HepG2 (cell line): Measurements from ENCODE around the gene PTPRH. TPM values are rescaled to one million over a fixed set of nuclear protein-coding genes. Genes with fewer than 3 reads are reported as not detected.

Experiments
- AKAP8 ChIP-seq: sonication (generic); formaldehyde crosslinking; IDR thresholded peaks from 2 replicates; pipeline ENCODE4 v1.5.1; 2020; ENCODE audit warnings: mild to moderate bottlenecking, missing genetic modification reagents
- ATM ChIP-seq: fragments of 450-650 bp; IDR thresholded peaks from 2 replicates; pipeline ENCODE4 v1.7.1; 2017; ENCODE audit warnings: mild to moderate bottlenecking, borderline replicate concordance
- CAMTA2 ChIP-seq: sonication (generic); formaldehyde crosslinking; IDR thresholded peaks from 2 replicates; pipeline ENCODE4 v1.4.0; 2020; ENCODE audit warnings: mild to moderate bottlenecking, missing genetic modification reagents, borderline replicate concordance
- CEBPB ChIP-seq: IDR thresholded peaks from 2 replicates; pipeline ENCODE4 v1.6.1; 2011; ENCODE audit warnings: low read depth, low read length, improper control_type of control experiment, borderline replicate concordance
- HCFC1 ChIP-seq: fragments of 150-350 bp; IDR thresholded peaks from 2 replicates; pipeline ENCODE4 v1.6.1; 2014; ENCODE audit warnings: low read depth, low read length
- KDM1A ChIP-seq: IDR thresholded peaks from 2 replicates; pipeline ENCODE4 v1.6.1; 2016; ENCODE audit warnings: missing compliant biosample characterization
- MBD4 ChIP-seq: IDR thresholded peaks from 2 replicates; pipeline ENCODE4 v1.6.1; 2012; ENCODE audit warnings: low read length, inconsistent platforms, borderline replicate concordance
- MTF1 ChIP-seq: sonication (generic); formaldehyde crosslinking; IDR thresholded peaks from 2 replicates; pipeline ENCODE4 v1.5.0; 2020; ENCODE audit warnings: missing genetic modification reagents
- MXI1 ChIP-seq: IDR thresholded peaks from 3 replicates; pipeline ENCODE4 v1.6.1; 2012; ENCODE audit warnings: low read depth, low read length, inconsistent platforms, borderline replicate concordance
- NCOA1 ChIP-seq: sonication (generic); formaldehyde crosslinking; IDR thresholded peaks from 2 replicates; pipeline ENCODE4 v1.9.0; 2021; ENCODE audit warnings: missing genetic modification reagents
- PRDM15 ChIP-seq: sonication (generic); formaldehyde crosslinking; IDR thresholded peaks from 2 replicates; pipeline ENCODE4 v1.4.0; 2020; ENCODE audit warnings: missing genetic modification reagents
- RFX3 ChIP-seq: IDR thresholded peaks from 2 replicates; pipeline ENCODE4 v1.6.1; 2016; ENCODE audit warnings: missing biosample characterization, missing genetic modification reagents
- SAFB2 ChIP-seq: sonication (generic); formaldehyde crosslinking; IDR thresholded peaks from 2 replicates; pipeline ENCODE4 v1.5.1; 2020; ENCODE audit warnings: missing genetic modification reagents, low read depth, mild to moderate bottlenecking, borderline replicate concordance
- SIN3A ChIP-seq: IDR thresholded peaks from 2 replicates; pipeline ENCODE4 v1.6.1; 2011; ENCODE audit warnings: low read depth, mild to moderate bottlenecking, control low read depth, low read length, borderline replicate concordance
- TMF1 ChIP-seq: sonication (generic); formaldehyde crosslinking; IDR thresholded peaks from 2 replicates; pipeline ENCODE4 v1.8.1; 2022; ENCODE audit warnings: low read depth, missing genetic modification reagents
- ZNF768 ChIP-seq: sonication (generic); formaldehyde crosslinking; IDR thresholded peaks from 2 replicates; pipeline ENCODE4 v1.4.0; 2020; ENCODE audit warnings: missing genetic modification reagents
- ZNF792 ChIP-seq: IDR thresholded peaks from 2 replicates; pipeline ENCODE4 v1.6.1; 2016
- ZNF83 ChIP-seq: sonication (generic); formaldehyde crosslinking; IDR thresholded peaks from 2 replicates; pipeline ENCODE4 v1.4.0; 2020; ENCODE audit warnings: missing genetic modification reagents, mild to moderate bottlenecking, borderline replicate concordance
- polyA plus RNA-seq, 8 experiments: library from polyadenylated mRNA; depleted of rRNA in 3 of 8; stranded (reverse) in 7 of 8; unstranded in 1 of 8; fragments of >200 nt; fragmentation: Illumina TruSeq in 4 of 8; extraction: Trizol in 4 of 8; gene quantifications; 2 replicates each; pipeline versions ENCODE4 v1.2.1 to v1.2.3, GENCODE V29; 2011 to 2016; ENCODE audit warnings: low read depth in 4 of 8, missing spikeins in 1 of 8, mixed read lengths in 1 of 8; ENCODE audit not compliant: insufficient read depth in 1 of 8
- total RNA-seq, 5 experiments: library from RNA; depleted of rRNA; stranded (reverse); fragments of >200 nt; fragmentation: Illumina TruSeq; extraction: Trizol; gene quantifications; 2 replicates each; pipeline ENCODE4 v1.2.3, GENCODE V29; 2016; ENCODE audit warnings: low read depth in 1 of 5
- TF ChIP-seq, protein P1 (sequence below): sonication (generic); formaldehyde crosslinking; IDR thresholded peaks from 2 replicates; pipeline ENCODE4 v1.8.0; 2022; ENCODE audit warnings: missing genetic modification reagents, low read depth, mild to moderate bottlenecking, borderline replicate concordance
- TF ChIP-seq, protein P2 (sequence below): sonication (generic); formaldehyde crosslinking; IDR thresholded peaks from 2 replicates; pipeline ENCODE4 v1.8.0; 2022; ENCODE audit warnings: mild to moderate bottlenecking, missing genetic modification reagents, moderate library complexity
- TF ChIP-seq, protein P3 (sequence below), 2 experiments: IDR thresholded peaks; 2 replicates each; pipeline ENCODE4 v1.6.1; 2011 to 2012; ENCODE audit warnings: low read length in 2 of 2, borderline replicate concordance in 1 of 2, low read depth in 1 of 2, mild to moderate bottlenecking in 1 of 2, moderate library complexity in 1 of 2

Gene PTPRH
- total and polyA plus RNA-seq, 2 of the 13 experiments (the other 11 are each of a cell fraction or from before 2014, with no cell fraction given): 14.7 to 125 TPM

GRCh38 chr19:55179606-55180484 lies 29.5 kb downstream of the PTPRH start, which contains the start of gene SYT5 (continued):
- no peak for TF ChIP-seq MTF1 (CRISPR knock-in tag)
- TF ChIP-seq ZNF768: no peak
- no peak for TF ChIP-seq ZNF83 (CRISPR knock-in tag)
- peak; percentile 14; the same call in 1 of the 2 replicates for TF ChIP-seq ZNF792 (CRISPR knock-in tag)
- TF ChIP-seq SIN3A: peak; percentile 80; the same call in 1 of the 2 replicates
- TF ChIP-seq AKAP8 (CRISPR knock-in tag): no peak
- 0 out of 2 replicates have a peak, but pooled peaks have one; percentile 23 for TF ChIP-seq PRDM15 (CRISPR knock-in tag)
- 0 out of 2 replicates have a peak, but pooled peaks have one; percentile 70 for TF ChIP-seq NCOA1
- TF ChIP-seq, protein P1, sequence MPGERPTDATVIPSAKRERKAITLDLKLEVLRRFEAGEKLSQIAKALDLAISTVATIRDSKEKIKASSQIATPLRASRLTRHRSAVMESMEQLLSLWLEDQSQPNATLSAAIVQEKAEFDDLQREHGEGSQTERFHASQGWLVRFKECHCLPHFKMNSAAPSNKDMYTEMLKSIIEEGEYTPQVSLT (CRISPR knock-in tag): no peak
- TF ChIP-seq KDM1A: no peak
- 0 out of 2 replicates have a peak, but pooled peaks have one; percentile 35 for TF ChIP-seq SAFB2
- peak; percentile 94; the same call in 2 of the 3 replicates for TF ChIP-seq MXI1
- no peak for TF ChIP-seq HCFC1
- TF ChIP-seq, protein P2, sequence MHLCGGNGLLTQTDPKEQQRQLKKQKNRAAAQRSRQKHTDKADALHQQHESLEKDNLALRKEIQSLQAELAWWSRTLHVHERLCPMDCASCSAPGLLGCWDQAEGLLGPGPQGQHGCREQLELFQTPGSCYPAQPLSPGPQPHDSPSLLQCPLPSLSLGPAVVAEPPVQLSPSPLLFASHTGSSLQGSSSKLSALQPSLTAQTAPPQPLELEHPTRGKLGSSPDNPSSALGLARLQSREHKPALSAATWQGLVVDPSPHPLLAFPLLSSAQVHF: peak; percentile 69; the same call in 1 of the 2 replicates
- TF ChIP-seq RFX3 (CRISPR knock-in tag): no peak
- no peak for TF ChIP-seq ATM
- TF ChIP-seq MBD4: no peak
- TF ChIP-seq CEBPB: no peak
- no peak for TF ChIP-seq TMF1 (CRISPR knock-in tag)
- TF ChIP-seq CAMTA2: no peak
- TF ChIP-seq, protein P3, sequence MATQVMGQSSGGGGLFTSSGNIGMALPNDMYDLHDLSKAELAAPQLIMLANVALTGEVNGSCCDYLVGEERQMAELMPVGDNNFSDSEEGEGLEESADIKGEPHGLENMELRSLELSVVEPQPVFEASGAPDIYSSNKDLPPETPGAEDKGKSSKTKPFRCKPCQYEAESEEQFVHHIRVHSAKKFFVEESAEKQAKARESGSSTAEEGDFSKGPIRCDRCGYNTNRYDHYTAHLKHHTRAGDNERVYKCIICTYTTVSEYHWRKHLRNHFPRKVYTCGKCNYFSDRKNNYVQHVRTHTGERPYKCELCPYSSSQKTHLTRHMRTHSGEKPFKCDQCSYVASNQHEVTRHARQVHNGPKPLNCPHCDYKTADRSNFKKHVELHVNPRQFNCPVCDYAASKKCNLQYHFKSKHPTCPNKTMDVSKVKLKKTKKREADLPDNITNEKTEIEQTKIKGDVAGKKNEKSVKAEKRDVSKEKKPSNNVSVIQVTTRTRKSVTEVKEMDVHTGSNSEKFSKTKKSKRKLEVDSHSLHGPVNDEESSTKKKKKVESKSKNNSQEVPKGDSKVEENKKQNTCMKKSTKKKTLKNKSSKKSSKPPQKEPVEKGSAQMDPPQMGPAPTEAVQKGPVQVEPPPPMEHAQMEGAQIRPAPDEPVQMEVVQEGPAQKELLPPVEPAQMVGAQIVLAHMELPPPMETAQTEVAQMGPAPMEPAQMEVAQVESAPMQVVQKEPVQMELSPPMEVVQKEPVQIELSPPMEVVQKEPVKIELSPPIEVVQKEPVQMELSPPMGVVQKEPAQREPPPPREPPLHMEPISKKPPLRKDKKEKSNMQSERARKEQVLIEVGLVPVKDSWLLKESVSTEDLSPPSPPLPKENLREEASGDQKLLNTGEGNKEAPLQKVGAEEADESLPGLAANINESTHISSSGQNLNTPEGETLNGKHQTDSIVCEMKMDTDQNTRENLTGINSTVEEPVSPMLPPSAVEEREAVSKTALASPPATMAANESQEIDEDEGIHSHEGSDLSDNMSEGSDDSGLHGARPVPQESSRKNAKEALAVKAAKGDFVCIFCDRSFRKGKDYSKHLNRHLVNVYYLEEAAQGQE (IDR thresholded peaks at IDR 0.05; ENCODE audit: borderline replicate concordance in 1 of 2, low read depth in 1 of 2, low read length in 2 of 2): peak; percentile 85 to 95
